Measurements from ENCODE around the gene LAMA2.

The LAMA2 gene

DNA sequence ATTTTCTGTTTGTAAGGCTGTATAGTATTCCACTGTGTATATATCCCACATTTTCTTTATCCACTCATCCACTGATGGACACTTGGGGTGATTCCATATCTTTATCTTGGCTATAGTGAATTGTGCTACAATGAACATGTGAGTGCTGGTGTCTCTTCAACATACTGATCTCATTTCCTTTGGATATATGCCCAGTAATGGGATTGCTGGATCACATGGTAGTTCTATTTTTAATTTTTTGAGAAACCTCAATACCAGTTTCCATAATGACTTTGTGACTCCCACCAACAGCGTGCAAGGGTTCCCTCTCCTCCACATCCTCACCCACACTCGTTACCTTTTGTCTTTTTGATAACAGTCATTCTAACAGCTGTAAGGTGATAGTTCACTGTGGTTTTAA, 661.0 kb downstream of the LAMA2 start:
- no peak for DNase-seq

GRCh38 chr6:129544892-129545612, 662.1 kb downstream of the LAMA2 start:
- DNase-seq: no peak

- no peak for DNase-seq
These were observed 663.8 kb downstream of the LAMA2 start for GRCh38 chr6:129546702-129547101.

DNA sequence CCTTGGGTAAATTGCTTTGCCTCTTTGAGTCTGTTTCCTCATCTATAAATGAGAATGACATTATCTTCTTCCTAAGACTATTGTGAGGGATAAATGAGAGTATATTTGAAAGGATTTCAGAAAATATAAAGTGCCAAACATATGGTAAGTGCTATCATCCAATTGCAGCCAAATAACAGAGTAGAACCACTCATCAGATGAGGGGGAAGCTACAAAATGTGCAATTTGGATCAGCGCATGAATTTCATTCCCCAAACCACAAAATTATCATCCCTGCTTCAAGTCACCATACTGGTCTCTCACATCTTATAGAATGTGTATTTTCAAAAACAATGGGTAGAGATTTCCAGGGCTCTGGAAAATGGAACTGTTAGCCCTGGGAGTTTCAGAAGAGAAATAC, 668.5 kb downstream of the LAMA2 start:
- no peak for DNase-seq

DNA sequence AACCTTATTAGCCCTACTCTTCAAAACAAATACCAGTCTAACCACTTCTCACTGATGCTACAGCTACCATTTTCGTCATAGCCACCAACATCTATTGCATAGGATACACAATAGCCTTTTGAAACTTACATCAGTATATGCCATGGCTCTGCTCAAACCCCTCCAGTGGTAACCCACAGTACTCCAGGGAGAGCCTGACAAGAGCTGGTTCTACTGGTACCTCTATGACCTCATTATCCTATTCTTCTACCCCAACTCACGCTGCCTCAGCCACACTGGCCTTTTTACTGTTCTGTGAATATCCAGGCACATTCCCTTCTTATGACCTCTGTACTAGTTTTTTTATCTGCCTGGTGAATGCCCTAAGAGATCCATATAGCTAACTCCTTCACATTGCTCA, 669.5 kb downstream of the LAMA2 start:
- DNase-seq: no peak

DNA sequence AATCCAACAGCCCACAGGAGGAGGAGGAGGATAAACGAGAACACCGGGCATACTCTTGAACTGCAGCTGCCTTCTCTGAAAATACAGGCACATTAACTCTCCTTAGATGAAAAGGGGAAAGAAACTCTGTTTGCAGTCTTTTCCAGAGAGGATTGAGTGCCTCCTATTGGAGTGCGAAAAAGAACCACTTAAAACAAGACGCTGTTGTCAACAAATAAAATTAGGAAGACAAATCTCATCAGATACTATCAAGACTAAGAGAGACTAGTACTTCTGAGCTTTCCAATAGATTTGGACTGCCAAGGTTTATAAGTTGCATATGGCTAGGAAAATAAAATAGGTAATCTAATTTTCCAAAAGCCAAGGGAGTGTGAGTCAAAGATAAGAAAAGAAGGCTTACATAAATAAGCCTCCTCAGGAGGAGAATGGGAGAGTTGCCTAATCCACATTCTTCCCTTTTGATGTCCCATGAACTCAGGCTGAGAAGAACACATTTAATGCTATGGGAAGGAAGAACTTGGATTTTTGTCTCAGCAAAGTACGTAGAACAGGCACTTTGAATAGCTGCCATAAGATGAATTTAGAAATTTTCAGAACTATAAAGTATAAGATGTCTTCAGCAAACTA, 672.4 kb downstream of the LAMA2 start:
- DNase-seq: no peak

- no peak for DNase-seq
These were observed 675.3 kb downstream of the LAMA2 start for GRCh38 chr6:129558248-129558647.

DNA sequence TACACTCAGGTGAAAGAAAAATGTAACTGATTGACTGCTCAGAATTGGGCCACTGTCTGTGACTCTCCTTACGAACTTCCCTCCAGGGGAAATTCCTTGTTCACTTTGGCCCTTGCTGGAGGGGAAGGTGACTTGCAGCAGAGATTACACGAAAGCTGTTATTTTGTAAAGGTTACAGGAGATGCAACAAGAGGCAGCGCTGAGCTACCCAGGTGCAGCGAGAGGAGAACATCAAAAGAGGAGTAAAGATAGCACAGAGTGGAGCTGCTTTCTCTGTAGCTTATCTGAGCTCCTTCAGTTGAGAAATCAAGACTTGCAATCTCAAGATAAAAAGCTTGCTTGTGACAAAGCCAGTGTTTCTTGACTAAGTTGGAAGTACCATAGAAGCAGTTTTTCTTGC, 682.4 kb downstream of the LAMA2 start:
- no peak for DNase-seq

- no peak for DNase-seq
These were observed 682.9 kb downstream of the LAMA2 start for GRCh38 chr6:129565811-129566210.
